Dermis microvascular lymphatic vessel endothelial cell (primary cell): ENCODE measurements around the gene ZCWPW2. TPM values are rescaled to one million over a fixed set of nuclear protein-coding genes. Genes with fewer than 3 reads are reported as not detected.

Experiments used
- DNase-seq, 2 donors: peaks; one replicate each; pipeline versions ENCODE4 v3.0.0 to v3.0.0-alpha.2; 2010; ENCODE audit warnings: low read depth in 2 of 2
- total RNA-seq: library from RNA; depleted of rRNA; stranded (reverse); fragments of >200 nt; gene quantifications from 2 replicates; pipeline ENCODE4 v1.2.1, GENCODE V29; 2014

Gene ZCWPW2
- total RNA-seq, 1 donor from 2014 or later = 0.13 TPM

GRCh38 chr3:28574036-28574435, 225.5 kb downstream of the ZCWPW2 start:
- no peak for DNase-seq

- DNase-seq = no peak
These were observed 226.7 kb downstream of the ZCWPW2 start for GRCh38 chr3:28575100-28575745.

Other genes starting within 250 kb of the ZCWPW2 start
- gene CMC1, start 107.1 kb upstream of the ZCWPW2 start, total RNA-seq = 2.1 and 2.8 TPM in 2 replicates
- 23.0 and 28.2 TPM in 2 replicates for gene AZI2, start 103 bp downstream of the ZCWPW2 start, total RNA-seq